HG02852 (cell line): Measurements from ENCODE around the gene TC2N.
"Not testable (repeated sequence)": the region's sequence is repeated elsewhere in the genome, so short reads cannot be mapped to it uniquely, and the experiment has no call there.

Experiments
- ATAC-seq: cut with Tn5 transposase; IDR thresholded peaks from one replicate; pipeline ENCODE4 v1.9.1; 2021; ENCODE audit warnings: mild to moderate bottlenecking, moderate library complexity; ENCODE audit not compliant: unreplicated experiment

Gene TC2N

DNA sequence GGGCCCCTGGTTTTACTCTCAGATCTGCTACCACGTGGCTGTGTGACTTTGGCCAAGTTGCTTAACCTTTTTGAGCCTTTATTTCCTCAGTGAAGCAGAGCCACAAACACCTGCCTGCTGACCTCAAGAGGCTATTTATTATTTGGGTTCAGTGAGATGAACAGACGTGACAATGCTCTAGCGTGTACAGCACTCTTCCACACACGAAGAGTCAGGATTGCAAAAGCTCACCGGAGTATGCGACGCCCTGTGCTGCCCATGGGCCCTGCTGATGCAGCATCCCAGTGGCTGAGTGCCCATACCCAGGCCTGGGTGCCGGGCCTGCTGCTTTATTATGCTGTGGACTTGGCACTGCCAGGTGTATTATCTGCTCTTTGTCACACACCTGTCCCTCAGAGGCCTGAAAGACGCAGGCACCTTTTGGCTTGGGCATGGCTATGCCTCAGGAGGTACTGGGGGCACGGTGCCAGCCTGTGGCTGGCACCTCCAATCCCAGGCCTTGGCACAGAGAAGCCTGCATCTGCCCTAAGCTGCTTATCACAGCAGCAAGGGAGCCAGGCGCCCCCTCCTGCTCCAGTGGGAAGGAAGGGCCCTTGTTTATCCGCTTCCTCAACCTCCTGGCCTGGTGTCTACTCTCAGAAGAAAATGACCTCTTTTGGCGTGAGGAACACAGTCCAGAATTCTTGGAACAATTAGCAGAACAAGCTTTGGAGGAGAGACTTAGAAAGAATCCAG, 22.3 kb upstream of the TC2N start:
- ATAC-seq: no peak

DNA sequence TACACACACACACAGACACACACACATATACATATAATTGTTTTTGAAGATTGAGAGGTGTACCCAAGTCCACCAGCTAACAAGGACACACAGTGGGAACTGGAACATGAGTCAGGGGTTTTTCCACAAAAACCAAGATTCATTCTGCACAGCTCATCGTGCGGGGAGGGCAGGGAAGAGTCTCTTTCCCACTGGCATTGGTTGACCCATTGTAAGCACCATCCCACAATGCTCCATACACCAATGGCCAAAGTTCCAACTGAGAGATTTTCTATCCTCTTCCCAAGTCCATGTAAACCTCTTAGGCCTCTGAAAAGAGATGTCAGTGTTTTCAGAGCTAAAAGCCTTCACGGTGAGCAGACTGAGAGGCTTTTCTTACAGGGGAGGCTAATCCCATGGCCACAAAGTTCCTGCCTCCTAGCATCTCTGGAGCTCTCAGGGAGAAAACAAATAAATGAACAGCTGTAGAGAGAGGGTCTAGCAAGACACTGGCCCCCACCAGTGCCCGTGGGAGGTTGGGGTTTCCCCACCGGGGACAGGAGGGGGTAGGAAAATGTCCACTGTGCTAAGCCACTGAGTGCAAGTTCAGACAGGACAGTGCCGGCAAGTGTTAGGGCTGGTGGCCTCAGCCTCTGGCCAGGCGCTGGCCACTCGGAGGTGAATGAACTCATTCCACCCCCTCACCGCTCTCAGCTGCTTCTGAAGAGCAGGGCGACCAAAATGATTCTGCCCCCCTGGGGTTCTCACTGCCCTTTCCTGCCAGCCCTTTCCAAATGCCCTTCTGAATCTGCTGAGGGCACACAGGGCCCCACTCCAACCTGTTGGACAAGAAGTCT, 21.5 kb upstream of the TC2N start:
- ATAC-seq: no peak

DNA sequence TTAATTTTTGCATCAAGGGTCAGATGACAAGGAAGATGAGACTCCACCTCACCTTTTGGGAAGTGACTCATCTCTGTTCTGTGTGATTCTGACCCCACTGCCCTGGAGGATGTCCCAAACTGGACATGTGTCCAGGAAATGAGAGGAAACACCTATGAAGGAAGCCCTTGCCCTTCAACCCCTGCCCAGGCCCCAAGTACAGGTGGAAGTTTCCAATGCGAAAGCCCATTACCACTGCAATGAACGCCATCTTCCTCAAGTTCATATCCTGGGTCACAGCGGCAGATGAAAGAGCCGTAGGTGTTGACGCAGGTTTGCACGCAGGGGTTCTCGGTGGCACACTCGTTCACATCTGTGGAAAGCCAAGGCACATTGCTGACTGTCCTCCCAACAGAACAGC, 19.6 kb upstream of the TC2N start:
- no peak for ATAC-seq

DNA sequence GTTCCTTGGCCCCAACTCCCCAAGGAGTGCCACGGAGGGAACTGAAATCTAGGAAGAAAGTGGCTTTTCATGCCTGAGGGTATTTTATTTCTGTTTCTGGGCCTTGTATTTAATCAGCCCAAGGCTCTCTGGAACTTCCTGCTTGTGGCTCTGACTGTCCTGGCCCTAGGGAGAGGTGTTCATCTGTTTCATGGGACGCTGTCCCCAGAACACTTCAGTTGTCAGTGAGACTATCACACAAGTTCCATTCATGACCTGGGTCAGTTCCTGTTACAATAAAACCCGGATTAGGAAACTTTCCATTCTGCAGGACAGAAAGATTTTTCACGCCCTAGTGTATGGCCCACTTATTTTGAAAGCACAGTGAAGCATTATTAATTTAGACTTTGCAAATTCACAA, 18.5 kb upstream of the TC2N start:
- ATAC-seq: no peak

DNA sequence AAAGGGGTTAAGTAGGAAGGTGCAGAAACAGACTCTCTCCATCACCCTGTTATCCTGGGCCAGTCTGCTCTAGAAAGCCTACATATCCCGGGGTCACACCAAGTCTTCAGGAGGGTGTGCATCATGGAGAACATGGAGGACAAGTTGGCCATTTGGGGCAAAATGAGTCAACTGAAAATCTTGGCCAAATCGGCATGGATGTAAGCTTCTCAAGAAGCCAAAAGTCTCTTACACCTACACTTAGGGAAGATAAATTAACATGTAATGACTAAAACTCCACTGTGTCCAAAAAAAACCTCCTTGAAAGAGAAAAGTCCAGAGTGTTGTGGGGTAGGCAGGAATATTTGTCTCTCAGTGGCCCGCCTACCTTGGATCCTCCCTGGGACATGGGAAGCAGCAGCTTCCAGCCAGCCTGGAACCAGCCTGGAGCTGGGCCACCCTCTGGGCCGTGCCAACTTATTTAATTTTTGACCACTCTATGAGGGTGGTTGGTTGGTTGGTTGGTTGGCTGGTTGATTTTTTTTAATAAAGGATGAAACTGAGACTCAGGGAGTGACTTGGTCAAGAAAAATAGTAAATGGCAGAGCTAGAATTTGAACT, 17.9 kb upstream of the TC2N start:
- no peak for ATAC-seq

- no peak for ATAC-seq
Observed at GRCh38 chr14:91884664-91885063, 17.3 kb upstream of the TC2N start.

- no peak for ATAC-seq
Observed at GRCh38 chr14:91883753-91884152, 16.4 kb upstream of the TC2N start.

- ATAC-seq: no peak
Observed at GRCh38 chr14:91882776-91883175, 15.4 kb upstream of the TC2N start.

GRCh38 chr14:91882369-91882768, 15.0 kb upstream of the TC2N start:
- no peak for ATAC-seq

DNA sequence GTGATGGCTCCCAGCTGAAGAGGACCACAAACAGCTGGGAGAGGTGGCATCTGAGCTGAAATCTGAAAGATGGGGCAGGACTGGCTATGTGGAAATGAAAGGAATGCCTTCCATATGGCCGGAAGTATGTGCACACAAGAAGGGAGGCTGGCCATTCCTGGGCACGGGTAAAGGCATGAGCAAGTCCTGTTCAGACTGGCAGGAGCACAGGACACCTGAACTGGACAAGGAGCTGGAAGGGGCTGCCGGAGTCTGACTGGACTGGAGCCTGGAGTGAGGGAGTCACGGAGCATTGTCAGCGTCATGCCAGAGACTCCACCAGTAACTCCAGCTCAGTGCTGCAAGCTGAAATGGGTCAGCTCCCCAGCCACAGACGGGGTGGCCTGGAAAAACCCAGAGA, 11.9 kb upstream of the TC2N start:
- no peak for ATAC-seq

- ATAC-seq: no peak
Observed at GRCh38 chr14:91878274-91878673, 10.9 kb upstream of the TC2N start.

- ATAC-seq: no peak
Observed at GRCh38 chr14:91877376-91877915, 10.1 kb upstream of the TC2N start.

GRCh38 chr14:91876492-91876891, 9.2 kb upstream of the TC2N start:
- no peak for ATAC-seq

- ATAC-seq: no peak
Observed at GRCh38 chr14:91875525-91876286, 8.4 kb upstream of the TC2N start.

- peak; percentile 79 for ATAC-seq
Observed at GRCh38 chr14:91873471-91874415, 6.4 kb upstream of the TC2N start.

GRCh38 chr14:91872517-91873470, 5.5 kb upstream of the TC2N start:
- no peak for ATAC-seq

DNA sequence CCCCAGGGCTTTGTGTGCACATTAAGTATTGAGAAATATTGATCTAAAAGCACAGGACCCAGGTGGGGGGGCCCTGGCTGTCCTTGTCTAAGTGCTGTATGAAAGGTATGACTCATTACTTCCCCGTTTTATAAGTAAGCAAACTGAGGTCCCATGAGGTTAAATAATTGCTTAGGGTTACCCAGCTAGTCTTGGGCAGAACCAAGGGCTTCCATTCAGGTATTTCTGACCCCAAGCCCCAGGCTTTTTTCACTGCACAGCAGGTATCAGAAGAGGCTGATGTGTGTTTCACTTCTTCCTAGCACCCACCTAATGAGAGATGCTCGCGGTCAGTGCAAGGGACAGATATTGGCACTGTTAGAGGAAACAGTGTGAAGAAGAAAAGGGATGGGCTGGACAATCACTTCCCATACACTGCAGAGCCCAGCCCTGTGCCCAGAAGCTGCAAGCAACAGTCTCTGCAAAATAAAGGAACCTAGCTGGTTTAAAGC, 4.7 kb upstream of the TC2N start:
- ATAC-seq: no peak

DNA sequence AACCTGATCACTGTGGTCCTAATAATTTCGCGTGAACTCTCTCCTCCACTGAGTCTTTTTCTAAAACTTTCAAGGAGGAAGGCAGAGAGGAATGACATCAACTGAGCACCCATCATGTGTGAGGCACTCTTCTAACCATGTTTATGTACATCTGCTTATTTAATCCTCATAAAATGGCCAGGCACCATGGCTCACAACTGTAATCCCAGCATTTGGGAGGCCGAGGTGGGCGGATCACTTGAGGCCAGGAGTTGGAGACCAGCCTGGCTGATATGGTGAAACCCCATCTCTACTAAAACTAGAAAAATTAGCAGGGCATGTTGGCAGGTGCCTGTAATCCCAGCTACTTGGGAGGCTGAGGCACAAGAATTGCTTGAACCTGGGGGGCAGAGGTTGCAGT, 4.1 kb upstream of the TC2N start:
- not testable (repeated sequence) for ATAC-seq

DNA sequence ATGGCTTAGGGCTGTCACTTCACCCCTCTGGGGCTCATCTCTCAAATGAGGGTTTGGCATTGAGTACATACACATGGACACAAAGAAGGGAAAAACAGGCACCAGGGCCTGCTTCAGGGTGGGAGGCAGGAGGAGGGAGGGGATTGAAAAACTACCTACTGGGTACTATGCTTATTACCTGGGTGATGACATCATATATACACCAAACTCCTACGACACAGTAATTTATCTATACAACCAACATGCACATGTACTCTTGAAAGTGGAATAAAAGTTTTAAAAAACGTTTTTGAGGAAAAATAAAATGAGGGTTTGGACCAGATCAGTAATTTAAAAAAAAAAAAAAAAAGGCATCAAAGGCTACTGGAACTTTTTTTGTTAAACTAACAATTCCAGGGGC, 3.6 kb upstream of the TC2N start:
- ATAC-seq: no peak
